Mesendoderm (in vitro differentiated cells): ENCODE measurements around the gene THUMPD3.

Experiments
- DNase-seq: peaks from one replicate; pipeline ENCODE4 v3.0.0; 2013
- H2AK5ac ChIP-seq: 2 replicates; pipeline ENCODE4 v1.6.1; 2013; ENCODE audit warnings: low read length, inconsistent platforms
- H2BK120ac ChIP-seq: 2 replicates; pipeline ENCODE4 v1.6.1; 2013; ENCODE audit warnings: low read depth, mild to moderate bottlenecking, low read length, moderate library complexity, mixed read lengths
- H2BK15ac ChIP-seq: replicated peaks from 2 replicates; pipeline ENCODE4 v1.6.1; 2013; ENCODE audit warnings: low read depth, mild to moderate bottlenecking, moderate library complexity
- H2BK5ac ChIP-seq: 2 replicates; pipeline ENCODE4 v1.6.1; 2013; ENCODE audit warnings: low read length, inconsistent platforms
- H3K18ac ChIP-seq: 2 replicates; pipeline ENCODE4 v1.6.1; 2013; ENCODE audit warnings: mild to moderate bottlenecking, low read length, mixed read lengths
- H3K23ac ChIP-seq: one replicate; pipeline ENCODE4 v1.6.1; 2013; ENCODE audit warnings: low read length
- H3K27ac ChIP-seq: 2 replicates; pipeline ENCODE4 v1.5.1; 2013; ENCODE audit warnings: low read depth, mild to moderate bottlenecking, inconsistent platforms, low read length, moderate library complexity
- H3K27me3 ChIP-seq: 2 replicates; pipeline ENCODE4 v1.6.1; 2013; ENCODE audit warnings: low read length, control low read depth, mild to moderate bottlenecking, inconsistent platforms; ENCODE audit not compliant: insufficient read depth, poor library complexity
- H3K36me3 ChIP-seq: 2 replicates; pipeline ENCODE4 v1.6.1; 2013; ENCODE audit warnings: low read length, inconsistent platforms; ENCODE audit not compliant: control insufficient read depth, insufficient read depth
- H3K4ac ChIP-seq: one replicate; pipeline ENCODE4 v1.6.1; 2013; ENCODE audit warnings: low read depth, mild to moderate bottlenecking, low read length, moderate library complexity
- H3K4me1 ChIP-seq: 2 replicates; pipeline ENCODE4 v1.6.1; 2013; ENCODE audit warnings: low read depth, low read length, inconsistent platforms; ENCODE audit not compliant: control insufficient read depth
- H3K4me2 ChIP-seq: 2 replicates; pipeline ENCODE4 v1.6.1; 2013; ENCODE audit warnings: low read length
- H3K4me3 ChIP-seq: 2 replicates; pipeline ENCODE4 v1.5.1; 2013; ENCODE audit warnings: mild to moderate bottlenecking, low read length
- H3K56ac ChIP-seq: one replicate; pipeline ENCODE4 v1.6.1; 2013; ENCODE audit warnings: low read length
- H3K79me1 ChIP-seq: 2 replicates; pipeline ENCODE4 v1.6.1; 2013; ENCODE audit warnings: low read length, inconsistent platforms
- H3K79me2 ChIP-seq: 2 replicates; pipeline ENCODE4 v1.6.1; 2013; ENCODE audit warnings: mild to moderate bottlenecking, low read length; ENCODE audit not compliant: control insufficient read depth, insufficient read depth
- H3K9ac ChIP-seq: 2 replicates; pipeline ENCODE4 v1.6.1; 2013; ENCODE audit warnings: low read length, inconsistent platforms
- H4K5ac ChIP-seq: one replicate; pipeline ENCODE4 v1.6.1; 2013; ENCODE audit warnings: low read length
- H4K8ac ChIP-seq: one replicate; pipeline ENCODE4 v1.6.1; 2013; ENCODE audit warnings: low read depth, mild to moderate bottlenecking, control low read depth, low read length, moderate library complexity
- WGBS: extraction: QIAGEN DNeasy Blood & Tissue Kit; methylation state at CpG from one replicate; pipeline ENCODE4 v1.1.7; 2013; ENCODE audit warnings: low lambda C conversion rate, missing lambda C conversion rate; ENCODE audit not compliant: insufficient coverage; ENCODE audit errors: extremely low coverage; 5-methylcytosine and 5-hydroxymethylcytosine counted together

The THUMPD3 gene

DNA sequence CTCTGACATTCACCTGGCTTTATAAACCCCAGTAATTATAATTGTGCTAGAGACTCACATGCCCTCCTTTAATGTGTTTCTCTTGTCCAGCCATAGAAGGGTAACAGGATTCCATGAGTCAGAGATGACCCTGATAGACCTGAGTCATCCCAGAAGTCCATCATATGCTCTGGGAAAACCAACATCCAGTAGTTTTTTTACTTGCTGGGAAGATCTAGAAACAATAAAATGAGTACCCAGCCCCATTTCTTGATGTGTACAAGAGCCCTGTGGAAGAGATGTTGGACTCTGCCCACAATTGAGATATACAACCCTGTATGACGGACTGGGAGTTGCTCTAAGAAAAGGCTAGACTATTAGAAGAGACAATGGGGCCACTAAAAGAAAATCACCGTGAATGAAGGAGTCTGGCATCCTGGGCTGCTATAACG lies 22.4 kb upstream of the THUMPD3 start:
- H3K4me3 ChIP-seq, result no peak overlapping the region
- H3K9ac ChIP-seq, result no peak overlapping the region
- H2BK15ac ChIP-seq, result no peak overlapping the region
- no peak overlapping the region for H3K23ac ChIP-seq
- H2BK120ac ChIP-seq, result no peak overlapping the region
- peaks cover 6% of the 10 kb centered on the region for H3K4me1 ChIP-seq
- no peak overlapping the region for H4K5ac ChIP-seq
- H4K8ac ChIP-seq, result no peak overlapping the region
- H3K4ac ChIP-seq, result no peak overlapping the region
- no peaks in the 10 kb centered on the region for H3K79me1 ChIP-seq
- H3K27me3 ChIP-seq, result no peaks in the 10 kb centered on the region
- H2BK5ac ChIP-seq, result no peak overlapping the region
- H3K79me2 ChIP-seq, result no peaks in the 10 kb centered on the region
- H3K36me3 ChIP-seq, result no peaks in the 10 kb centered on the region
- WGBS, result no CpG with 5 or more reads among the region's 3 CpGs
- H2AK5ac ChIP-seq, result no peak overlapping the region
- H3K4me2 ChIP-seq, result no peak overlapping the region
- H3K27ac ChIP-seq, result no peak overlapping the region
- peak overlapping the region; percentile 28 for H3K18ac ChIP-seq
- no peak overlapping the region for H3K56ac ChIP-seq
- DNase-seq, result no peak

DNA sequence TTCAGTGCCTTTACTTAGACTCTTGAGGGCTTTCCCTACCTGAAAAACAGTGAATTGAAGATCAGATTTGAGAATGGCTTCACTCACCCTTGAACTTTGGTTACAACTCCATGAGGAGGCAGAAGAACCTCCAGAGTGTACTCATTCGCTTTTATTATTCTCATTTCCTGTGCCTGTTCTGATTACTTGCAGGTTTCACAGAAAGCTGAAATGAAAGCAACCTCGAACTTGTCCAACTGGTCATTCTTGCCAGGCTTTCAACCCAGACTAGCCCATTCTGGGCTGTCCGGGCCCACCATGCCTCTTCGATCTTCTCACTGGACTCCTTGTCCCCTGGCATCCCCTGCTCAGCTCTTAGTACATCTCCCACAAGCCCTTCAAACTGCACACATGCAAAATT lies 20.2 kb upstream of the THUMPD3 start:
- no peak overlapping the region for H3K4me3 ChIP-seq
- H2AK5ac ChIP-seq, result no peak overlapping the region
- H3K27me3 ChIP-seq, result no peaks in the 10 kb centered on the region
- no peaks in the 10 kb centered on the region for H3K79me1 ChIP-seq
- no peak overlapping the region for H2BK120ac ChIP-seq
- H2BK15ac ChIP-seq, result no peak overlapping the region
- H3K4me2 ChIP-seq, result no peak overlapping the region
- no peak overlapping the region for H3K27ac ChIP-seq
- no peak overlapping the region for H3K18ac ChIP-seq
- no peaks in the 10 kb centered on the region for H3K79me2 ChIP-seq
- no peak overlapping the region for H3K56ac ChIP-seq
- no peak overlapping the region for H2BK5ac ChIP-seq
- H3K4me1 ChIP-seq, result peaks cover 6% of the 10 kb centered on the region
- DNase-seq, result no peak
- no peak overlapping the region for H4K5ac ChIP-seq
- H3K9ac ChIP-seq, result no peak overlapping the region
- no peak overlapping the region for H3K4ac ChIP-seq
- WGBS, result no CpG with 5 or more reads among the region's 4 CpGs
- H3K23ac ChIP-seq, result no peak overlapping the region
- H4K8ac ChIP-seq, result no peak overlapping the region
- no peaks in the 10 kb centered on the region for H3K36me3 ChIP-seq

DNA sequence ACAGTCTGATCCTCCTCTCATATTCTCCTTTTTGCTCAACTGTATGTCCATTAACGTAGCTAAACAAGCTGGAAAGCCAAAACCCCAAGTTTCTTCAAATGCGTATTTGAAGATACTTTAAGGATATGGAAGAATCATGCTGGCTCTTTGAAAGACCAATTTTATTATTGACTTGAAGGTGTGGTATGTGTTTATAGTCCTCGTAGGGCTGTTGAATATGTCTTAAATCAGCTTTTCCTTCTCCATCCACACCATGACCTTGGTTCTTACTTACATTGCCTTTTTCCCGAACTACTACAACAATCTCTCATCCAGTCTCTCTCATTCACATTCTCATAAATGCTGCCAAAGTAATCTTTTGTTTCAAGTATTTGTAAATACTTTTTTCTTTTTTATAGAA lies 19.7 kb upstream of the THUMPD3 start:
- no peak overlapping the region for H3K27ac ChIP-seq
- peaks cover 6% of the 10 kb centered on the region for H3K4me1 ChIP-seq
- H3K4me2 ChIP-seq, result no peak overlapping the region
- H3K56ac ChIP-seq, result no peak overlapping the region
- H2BK120ac ChIP-seq, result no peak overlapping the region
- no peak overlapping the region for H3K23ac ChIP-seq
- H3K4ac ChIP-seq, result no peak overlapping the region
- H3K36me3 ChIP-seq, result no peaks in the 10 kb centered on the region
- H3K79me2 ChIP-seq, result no peaks in the 10 kb centered on the region
- no peak overlapping the region for H2AK5ac ChIP-seq
- WGBS, result no CpG with 5 or more reads among the region's 4 CpGs
- no peak overlapping the region for H3K18ac ChIP-seq
- no peaks in the 10 kb centered on the region for H3K79me1 ChIP-seq
- H3K27me3 ChIP-seq, result no peaks in the 10 kb centered on the region
- no peak for DNase-seq
- no peak overlapping the region for H3K9ac ChIP-seq
- H4K8ac ChIP-seq, result no peak overlapping the region
- H4K5ac ChIP-seq, result no peak overlapping the region
- H3K4me3 ChIP-seq, result no peak overlapping the region
- no peak overlapping the region for H2BK5ac ChIP-seq
- H2BK15ac ChIP-seq, result no peak overlapping the region

DNA sequence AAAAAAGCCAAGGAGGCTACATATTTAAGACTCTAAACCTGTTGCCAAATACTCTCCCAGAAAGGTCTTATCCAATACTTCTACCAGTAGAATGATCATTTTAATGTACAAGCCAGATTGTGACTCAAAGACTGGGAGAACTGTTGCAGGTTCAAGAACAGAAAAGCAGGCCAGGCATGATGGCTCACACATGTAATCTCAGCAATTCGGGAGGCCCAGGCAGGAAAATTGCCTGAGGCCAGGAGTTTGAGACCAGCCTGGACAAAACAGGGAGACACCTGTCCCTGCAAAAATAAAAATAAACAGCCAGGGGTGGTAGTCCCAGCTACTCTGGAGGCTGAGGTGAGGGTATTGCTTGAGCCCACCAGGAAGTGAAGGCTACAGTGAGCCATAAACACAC lies 17.8 kb upstream of the THUMPD3 start:
- WGBS, result no CpG with 5 or more reads among the region's 1 CpG
- Histone ChIP-seq H3K18ac (no peak overlapping the region), H3K9ac (no peak overlapping the region), H4K5ac (no peak overlapping the region), H4K8ac (no peak overlapping the region), H3K27ac (no peak overlapping the region), H3K23ac (no peak overlapping the region), H3K56ac (no peak overlapping the region), H2AK5ac (no peak overlapping the region), H2BK5ac (no peak overlapping the region), H2BK120ac (no peak overlapping the region), H3K4ac (no peak overlapping the region), H3K4me2 (no peak overlapping the region), H3K4me1 (no peaks in the 10 kb centered on the region), H3K79me1 (no peaks in the 10 kb centered on the region), H3K4me3 (no peak overlapping the region), H3K79me2 (no peaks in the 10 kb centered on the region), H3K27me3 (no peaks in the 10 kb centered on the region), H2BK15ac (no peak overlapping the region), H3K36me3 (no peaks in the 10 kb centered on the region)
- DNase-seq, result no peak

DNA sequence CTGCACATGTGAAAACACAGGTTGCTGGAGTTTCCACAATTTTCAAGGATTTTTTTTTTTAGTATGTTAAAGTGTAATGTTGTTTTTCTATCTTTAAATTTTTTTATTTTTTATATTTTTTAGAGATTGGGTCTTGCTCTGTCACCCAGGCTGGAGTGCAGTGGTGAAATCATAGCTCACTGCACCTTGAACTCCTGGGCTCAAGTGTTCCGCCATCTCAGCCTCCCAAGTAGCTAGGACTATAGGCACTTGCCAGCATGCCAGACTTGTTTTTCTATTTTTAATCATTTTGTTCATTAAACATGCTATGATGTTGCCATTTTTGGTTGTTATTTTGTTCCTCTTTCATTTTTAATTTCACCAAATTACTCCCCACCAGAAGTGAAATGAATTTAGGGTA lies 16.7 kb upstream of the THUMPD3 start:
- H4K8ac ChIP-seq, result no peak overlapping the region
- H2BK5ac ChIP-seq, result no peak overlapping the region
- no peak overlapping the region for H2BK15ac ChIP-seq
- H3K27ac ChIP-seq, result no peak overlapping the region
- no peak overlapping the region for H3K9ac ChIP-seq
- DNase-seq, result no peak
- no peak overlapping the region for H4K5ac ChIP-seq
- no peaks in the 10 kb centered on the region for H3K27me3 ChIP-seq
- H3K56ac ChIP-seq, result no peak overlapping the region
- H3K79me2 ChIP-seq, result no peaks in the 10 kb centered on the region
- WGBS, result no CpG with 5 or more reads among the region's 1 CpG
- no peak overlapping the region for H3K4ac ChIP-seq
- no peak overlapping the region for H3K23ac ChIP-seq
- no peak overlapping the region for H3K4me3 ChIP-seq
- H2BK120ac ChIP-seq, result no peak overlapping the region
- no peak overlapping the region for H2AK5ac ChIP-seq
- no peak overlapping the region for H3K4me2 ChIP-seq
- H3K79me1 ChIP-seq, result no peaks in the 10 kb centered on the region
- H3K36me3 ChIP-seq, result no peaks in the 10 kb centered on the region
- H3K18ac ChIP-seq, result no peak overlapping the region
- H3K4me1 ChIP-seq, result no peaks in the 10 kb centered on the region

DNA sequence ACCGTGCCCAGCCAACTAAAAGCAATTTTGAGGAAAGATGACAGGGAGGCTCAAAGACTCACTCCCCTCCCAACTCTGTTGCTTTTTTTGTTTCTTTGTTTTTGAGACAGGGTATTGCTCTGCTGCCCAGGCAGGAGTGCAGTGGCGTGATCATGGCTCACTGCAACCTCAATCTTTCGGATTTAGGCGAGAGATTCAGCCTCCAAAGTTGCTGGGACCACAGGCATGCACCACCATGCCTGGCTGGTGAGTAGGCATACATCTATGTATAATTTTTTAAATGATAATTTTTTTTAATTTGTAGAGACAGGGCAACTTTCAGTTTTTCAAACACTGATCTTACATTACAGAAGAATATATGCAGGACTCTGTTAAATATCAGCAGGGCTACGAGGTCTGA lies 15.8 kb upstream of the THUMPD3 start:
- no CpG with 5 or more reads among the region's 5 CpGs for WGBS
- Histone ChIP-seq H3K4ac (no peak overlapping the region), H2AK5ac (no peak overlapping the region), H3K27me3 (no peaks in the 10 kb centered on the region), H3K79me1 (no peaks in the 10 kb centered on the region), H3K56ac (no peak overlapping the region), H3K79me2 (no peaks in the 10 kb centered on the region), H3K4me2 (no peak overlapping the region), H3K36me3 (no peaks in the 10 kb centered on the region), H2BK120ac (no peak overlapping the region), H3K23ac (no peak overlapping the region), H3K27ac (no peak overlapping the region), H3K9ac (no peak overlapping the region), H3K4me3 (no peak overlapping the region), H4K5ac (no peak overlapping the region), H3K4me1 (peaks cover 2% of the 10 kb centered on the region), H3K18ac (no peak overlapping the region), H2BK5ac (no peak overlapping the region), H4K8ac (no peak overlapping the region), H2BK15ac (no peak overlapping the region)
- DNase-seq, result no peak
